AG09319 (cell line): Measurements from ENCODE around the gene TACSTD2.
"Not testable (repeated sequence)": the region's sequence is repeated elsewhere in the genome, so short reads cannot be mapped to it uniquely, and the experiment has no call there.

Source experiments
- DNase-seq: peaks from one replicate; pipeline ENCODE4 v3.0.0-alpha.2; 2010; ENCODE audit warnings: low read depth; ENCODE audit errors: extremely low read depth
- TF ChIP-seq, protein P1 (sequence below): IDR thresholded peaks from 2 replicates; pipeline ENCODE4 v1.5.1; 2011; ENCODE audit warnings: low read depth, mild to moderate bottlenecking, inconsistent platforms, low read length, moderate library complexity

TACSTD2 gene

DNA sequence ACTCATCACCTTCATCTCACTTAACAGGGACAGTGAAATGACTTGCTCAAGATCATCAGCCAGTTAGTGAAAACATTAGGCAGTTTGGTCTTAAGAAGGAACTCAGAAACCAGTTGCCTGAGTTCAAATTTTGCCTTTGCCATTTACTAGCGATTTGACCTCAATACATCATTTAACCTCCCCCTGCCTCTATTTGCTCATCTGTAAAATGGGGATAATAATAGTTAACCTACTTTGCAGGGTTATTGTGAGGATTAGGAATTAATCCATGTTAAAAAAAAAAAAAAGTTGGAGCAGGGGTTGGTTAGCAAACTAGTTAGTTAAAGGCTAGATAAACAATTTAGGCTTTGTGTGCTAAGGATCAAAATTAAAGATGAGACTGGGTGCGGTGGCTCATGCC, 10.6 kb upstream of the TACSTD2 start:
- TF ChIP-seq, protein P1, sequence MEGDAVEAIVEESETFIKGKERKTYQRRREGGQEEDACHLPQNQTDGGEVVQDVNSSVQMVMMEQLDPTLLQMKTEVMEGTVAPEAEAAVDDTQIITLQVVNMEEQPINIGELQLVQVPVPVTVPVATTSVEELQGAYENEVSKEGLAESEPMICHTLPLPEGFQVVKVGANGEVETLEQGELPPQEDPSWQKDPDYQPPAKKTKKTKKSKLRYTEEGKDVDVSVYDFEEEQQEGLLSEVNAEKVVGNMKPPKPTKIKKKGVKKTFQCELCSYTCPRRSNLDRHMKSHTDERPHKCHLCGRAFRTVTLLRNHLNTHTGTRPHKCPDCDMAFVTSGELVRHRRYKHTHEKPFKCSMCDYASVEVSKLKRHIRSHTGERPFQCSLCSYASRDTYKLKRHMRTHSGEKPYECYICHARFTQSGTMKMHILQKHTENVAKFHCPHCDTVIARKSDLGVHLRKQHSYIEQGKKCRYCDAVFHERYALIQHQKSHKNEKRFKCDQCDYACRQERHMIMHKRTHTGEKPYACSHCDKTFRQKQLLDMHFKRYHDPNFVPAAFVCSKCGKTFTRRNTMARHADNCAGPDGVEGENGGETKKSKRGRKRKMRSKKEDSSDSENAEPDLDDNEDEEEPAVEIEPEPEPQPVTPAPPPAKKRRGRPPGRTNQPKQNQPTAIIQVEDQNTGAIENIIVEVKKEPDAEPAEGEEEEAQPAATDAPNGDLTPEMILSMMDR: no peak
- no peak for DNase-seq

GRCh38 chr1:58586271-58586670, 9.2 kb upstream of the TACSTD2 start:
- no peak for DNase-seq
- TF ChIP-seq, protein P1: no peak

GRCh38 chr1:58585581-58586151, 8.6 kb upstream of the TACSTD2 start:
- TF ChIP-seq, protein P1: no peak
- no peak for DNase-seq

- DNase-seq: no peak
- TF ChIP-seq, protein P1: no peak
Measured at GRCh38 chr1:58585166-58585565, 8.1 kb upstream of the TACSTD2 start.

- DNase-seq: peak; percentile 79
- TF ChIP-seq, protein P1: no peak
Measured at GRCh38 chr1:58584082-58584895, 7.2 kb upstream of the TACSTD2 start.

DNA sequence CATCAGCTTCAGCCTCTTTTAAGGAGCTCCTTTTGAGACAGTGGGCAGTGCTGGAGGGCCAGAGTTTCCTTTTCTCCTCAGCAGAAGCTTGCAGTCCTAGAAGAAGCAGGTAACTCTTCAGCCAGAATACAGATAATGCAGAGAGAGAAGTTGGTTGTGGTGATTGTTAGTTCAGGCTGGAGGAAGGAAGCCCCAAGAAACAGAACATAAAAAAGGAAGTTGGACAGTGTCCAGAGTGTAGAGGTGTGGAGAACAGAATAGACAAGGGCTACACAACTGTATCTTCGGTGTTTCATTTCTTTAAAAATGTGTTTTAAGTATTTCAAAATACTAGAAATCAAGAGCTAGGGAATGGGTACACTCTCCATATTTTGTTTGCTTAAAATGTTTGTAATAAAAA, 6.4 kb upstream of the TACSTD2 start:
- DNase-seq: no peak
- TF ChIP-seq, protein P1: no peak

- not testable (repeated sequence) for DNase-seq
Measured at GRCh38 chr1:58582143-58582542, 5.1 kb upstream of the TACSTD2 start.
